Measurements from ENCODE around the gene ADCK1.

ADCK1 gene

DNA sequence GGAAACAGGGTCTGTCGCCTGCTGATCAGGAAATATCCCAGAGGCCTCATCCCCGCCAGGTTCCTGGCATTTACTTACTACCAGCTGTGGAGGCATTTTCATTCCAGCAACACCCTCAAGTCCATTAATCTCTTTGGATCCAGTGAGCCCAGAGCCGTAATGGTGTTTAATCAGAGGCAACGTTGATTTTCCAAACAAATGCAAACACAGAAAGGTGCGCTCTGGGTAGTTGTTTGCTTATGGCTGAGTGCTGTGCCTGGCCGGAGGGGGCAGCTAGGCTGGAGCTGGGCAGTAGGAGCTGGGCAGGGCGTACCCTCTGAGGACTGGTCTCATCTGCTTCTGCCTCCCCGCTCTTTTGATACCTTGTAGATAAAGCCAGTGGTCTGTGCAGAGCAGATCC, 110.6 kb downstream of the ADCK1 start:
- H3K4me3 ChIP-seq (ENCODE audit: low read length, poor library complexity, severe bottlenecking), result no peak overlapping the region
- no peaks in the 10 kb centered on the region for H3K79me2 ChIP-seq (ENCODE audit: insufficient read depth, low read length)
- no peaks in the 10 kb centered on the region for H4K20me1 ChIP-seq (ENCODE audit: insufficient read depth, low read length, poor library complexity, severe bottlenecking)
- H3K9me2 ChIP-seq (replicated peaks; ENCODE audit: low read depth, low read length), result no peaks in the 10 kb centered on the region
- H3K27me3 ChIP-seq (ENCODE audit: insufficient read depth, low read length, poor library complexity, severe bottlenecking), result no peaks in the 10 kb centered on the region
- no peaks in the 10 kb centered on the region for H3K36me3 ChIP-seq (ENCODE audit: insufficient read depth, low read length)
- H3K9me3 ChIP-seq (ENCODE audit: insufficient read depth, low read depth, low read length), result no peaks in the 10 kb centered on the region
- no peaks in the 10 kb centered on the region for H3F3A ChIP-seq (ENCODE audit: low read depth)
- no peaks in the 10 kb centered on the region for H3K4me1 ChIP-seq (ENCODE audit: insufficient read depth, low read length, poor library complexity, severe bottlenecking)
- no peak overlapping the region for H3K4me2 ChIP-seq (ENCODE audit: low read depth, low read length, poor library complexity, severe bottlenecking)
- TF ChIP-seq EZH2phosphoT487 (IDR thresholded peaks at IDR 0.05; ENCODE audit: borderline replicate concordance), result no peak
- TF ChIP-seq, protein P1, sequence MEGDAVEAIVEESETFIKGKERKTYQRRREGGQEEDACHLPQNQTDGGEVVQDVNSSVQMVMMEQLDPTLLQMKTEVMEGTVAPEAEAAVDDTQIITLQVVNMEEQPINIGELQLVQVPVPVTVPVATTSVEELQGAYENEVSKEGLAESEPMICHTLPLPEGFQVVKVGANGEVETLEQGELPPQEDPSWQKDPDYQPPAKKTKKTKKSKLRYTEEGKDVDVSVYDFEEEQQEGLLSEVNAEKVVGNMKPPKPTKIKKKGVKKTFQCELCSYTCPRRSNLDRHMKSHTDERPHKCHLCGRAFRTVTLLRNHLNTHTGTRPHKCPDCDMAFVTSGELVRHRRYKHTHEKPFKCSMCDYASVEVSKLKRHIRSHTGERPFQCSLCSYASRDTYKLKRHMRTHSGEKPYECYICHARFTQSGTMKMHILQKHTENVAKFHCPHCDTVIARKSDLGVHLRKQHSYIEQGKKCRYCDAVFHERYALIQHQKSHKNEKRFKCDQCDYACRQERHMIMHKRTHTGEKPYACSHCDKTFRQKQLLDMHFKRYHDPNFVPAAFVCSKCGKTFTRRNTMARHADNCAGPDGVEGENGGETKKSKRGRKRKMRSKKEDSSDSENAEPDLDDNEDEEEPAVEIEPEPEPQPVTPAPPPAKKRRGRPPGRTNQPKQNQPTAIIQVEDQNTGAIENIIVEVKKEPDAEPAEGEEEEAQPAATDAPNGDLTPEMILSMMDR (conservative IDR thresholded peaks at IDR 0.05; ENCODE audit: low read length), result no peak
- H3K9ac ChIP-seq (ENCODE audit: low read depth, low read length, poor library complexity, severe bottlenecking), result no peak overlapping the region
- no peak overlapping the region for H2AFZ ChIP-seq (ENCODE audit: low read length)

DNA sequence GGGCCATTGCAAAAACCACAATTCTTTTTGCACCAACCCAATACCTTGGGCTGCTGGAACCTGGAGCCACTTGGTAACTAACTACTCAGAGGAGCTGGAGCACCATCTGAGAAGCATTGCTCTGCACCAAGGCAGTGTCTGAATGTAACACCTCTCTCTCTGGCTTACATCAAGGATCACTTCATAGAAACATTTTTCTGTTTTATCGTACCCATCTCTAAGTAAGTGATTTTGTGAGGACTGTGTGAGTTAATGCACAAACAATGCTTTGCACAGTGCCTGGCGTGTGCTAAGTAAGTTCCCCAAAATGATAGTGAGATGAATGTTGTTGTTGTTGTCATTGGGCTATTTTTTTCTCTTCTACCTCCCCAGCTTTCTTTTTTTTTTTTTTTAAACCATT, 111.4 kb downstream of the ADCK1 start:
- Histone ChIP-seq H2AFZ (ENCODE audit: low read length) (no peak overlapping the region), H3K9me2 (replicated peaks; ENCODE audit: low read depth, low read length) (no peaks in the 10 kb centered on the region)

DNA sequence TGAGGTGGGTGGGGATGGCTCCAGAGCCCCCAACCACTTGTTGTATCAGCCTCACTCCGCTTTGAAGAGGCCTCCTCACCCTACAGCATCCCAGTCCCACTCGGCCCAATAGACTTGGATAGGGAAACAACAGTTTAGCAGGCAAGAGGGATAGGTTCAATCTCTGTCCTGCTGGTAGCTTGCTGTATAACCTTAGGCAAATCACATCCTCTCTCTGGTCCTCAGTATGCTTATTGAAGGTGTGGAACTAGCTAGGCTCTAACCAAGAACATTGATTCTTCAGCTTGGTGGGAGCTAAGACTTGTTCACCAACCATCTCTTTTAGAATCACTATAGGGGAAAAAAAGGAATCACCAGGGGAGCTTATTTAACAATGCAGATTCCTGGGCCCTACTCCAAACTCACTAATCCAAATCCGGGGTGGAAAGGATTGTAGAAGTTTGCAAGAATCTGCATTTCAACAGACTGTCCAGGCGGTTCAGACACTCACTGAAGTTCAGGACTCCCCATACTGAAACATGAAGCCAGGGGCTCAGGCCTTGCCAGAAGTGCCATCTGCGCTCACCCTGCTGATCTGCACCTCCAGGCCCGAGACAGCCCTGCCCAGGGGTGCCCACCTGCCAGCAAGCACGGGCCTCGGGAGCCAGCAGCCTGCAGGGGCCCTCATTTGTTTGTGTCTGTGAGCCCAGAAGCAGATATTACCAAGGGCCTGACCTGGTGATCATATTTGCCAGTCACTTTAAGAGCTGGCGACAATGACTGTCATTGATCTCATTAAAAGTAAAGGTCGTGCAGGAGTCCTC, 113.0 kb downstream of the ADCK1 start:
- no peaks in the 10 kb centered on the region for H3K79me2 ChIP-seq (ENCODE audit: insufficient read depth, low read length)
- no peaks in the 10 kb centered on the region for H3K9me3 ChIP-seq (ENCODE audit: insufficient read depth, low read depth, low read length)
- H3K4me2 ChIP-seq (ENCODE audit: low read depth, low read length, poor library complexity, severe bottlenecking), result no peak overlapping the region
- H3K36me3 ChIP-seq (ENCODE audit: insufficient read depth, low read length), result no peaks in the 10 kb centered on the region
- no peak overlapping the region for H2AFZ ChIP-seq (ENCODE audit: low read length)
- TF ChIP-seq, protein P1 (conservative IDR thresholded peaks at IDR 0.05; ENCODE audit: low read length), result no peak
- TF ChIP-seq EZH2phosphoT487 (IDR thresholded peaks at IDR 0.05; ENCODE audit: borderline replicate concordance), result no peak
- no peaks in the 10 kb centered on the region for H3K27me3 ChIP-seq (ENCODE audit: insufficient read depth, low read length, poor library complexity, severe bottlenecking)
- no peaks in the 10 kb centered on the region for H3F3A ChIP-seq (ENCODE audit: low read depth)
- no peak overlapping the region for H3K9ac ChIP-seq (ENCODE audit: low read depth, low read length, poor library complexity, severe bottlenecking)
- H4K20me1 ChIP-seq (ENCODE audit: insufficient read depth, low read length, poor library complexity, severe bottlenecking), result no peaks in the 10 kb centered on the region
- H3K9me2 ChIP-seq (replicated peaks; ENCODE audit: low read depth, low read length), result no peaks in the 10 kb centered on the region
- H3K4me3 ChIP-seq (ENCODE audit: low read length, poor library complexity, severe bottlenecking), result no peak overlapping the region
- no peaks in the 10 kb centered on the region for H3K4me1 ChIP-seq (ENCODE audit: insufficient read depth, low read length, poor library complexity, severe bottlenecking)

More for the DNA sequence above, 111.4 kb downstream of the ADCK1 start:
- Histone ChIP-seq H3F3A (ENCODE audit: low read depth) (no peaks in the 10 kb centered on the region), H3K27me3 (ENCODE audit: insufficient read depth, low read length, poor library complexity, severe bottlenecking) (no peaks in the 10 kb centered on the region), H4K20me1 (ENCODE audit: insufficient read depth, low read length, poor library complexity, severe bottlenecking) (no peaks in the 10 kb centered on the region), H3K4me2 (ENCODE audit: low read depth, low read length, poor library complexity, severe bottlenecking) (no peak overlapping the region), H3K9me3 (ENCODE audit: insufficient read depth, low read depth, low read length) (no peaks in the 10 kb centered on the region), H3K79me2 (ENCODE audit: insufficient read depth, low read length) (no peaks in the 10 kb centered on the region), H3K9ac (ENCODE audit: low read depth, low read length, poor library complexity, severe bottlenecking) (no peak overlapping the region), H3K4me1 (ENCODE audit: insufficient read depth, low read length, poor library complexity, severe bottlenecking) (no peaks in the 10 kb centered on the region), H3K36me3 (ENCODE audit: insufficient read depth, low read length) (no peaks in the 10 kb centered on the region), H3K4me3 (ENCODE audit: low read length, poor library complexity, severe bottlenecking) (no peak overlapping the region)
- TF ChIP-seq, protein P1 (conservative IDR thresholded peaks at IDR 0.05; ENCODE audit: low read length), result no peak
- TF ChIP-seq EZH2phosphoT487 (IDR thresholded peaks at IDR 0.05; ENCODE audit: borderline replicate concordance), result no peak
